CD8-positive, alpha-beta memory T cell (primary cell): Measurements from ENCODE around the gene ZFY. TPM values are rescaled to one million over a fixed set of nuclear protein-coding genes. Genes with fewer than 3 reads are reported as not detected.

Source experiments
- polyA plus RNA-seq: library from polyadenylated mRNA; unstranded; fragments of 300-500 nt; fragmentation: Illumina TruSeq; gene quantifications from one replicate; pipeline ENCODE4 v1.2.3, GENCODE V29; 2021
- total RNA-seq, 2 experiments: library from RNA; stranded (reverse); gene quantifications; one replicate each; pipeline ENCODE4 v1.2.3, GENCODE V29; 2021

Gene ZFY
- total and polyA plus RNA-seq, 3 experiments from 2014 or later, result 22.9 to 27.4 TPM; not detected in 1

Other genes with a start within 250 kb of the ZFY start
- gene SRY, start 147.7 kb upstream of the ZFY start, total RNA-seq, result not detected
- gene SRY, start 147.7 kb upstream of the ZFY start, polyA plus RNA-seq, result not detected
- gene RPS4Y1, start 93.8 kb upstream of the ZFY start, total RNA-seq, result 100 to 1,000 TPM; 290 to 306 TPM
- not detected for gene RPS4Y1, start 93.8 kb upstream of the ZFY start, polyA plus RNA-seq